HEK293 (cell line): ENCODE results near the gene KRIT1.

Experiments used
- GLIS1 ChIP-seq: fragments of 450-650 bp; formaldehyde crosslinking; IDR thresholded peaks from 2 replicates; pipeline ENCODE4 v1.5.1; 2016; ENCODE audit warnings: missing biosample characterization, missing genetic modification characterization
- HOXD13 ChIP-seq: sonication (generic); formaldehyde crosslinking; IDR thresholded peaks from 2 replicates; pipeline ENCODE4 v1.8.0; 2022; ENCODE audit warnings: missing genetic modification reagents, borderline replicate concordance
- KLF1 ChIP-seq: fragments of 450-650 bp; formaldehyde crosslinking; IDR thresholded peaks from 2 replicates; pipeline ENCODE4 v1.5.1; 2016; ENCODE audit warnings: missing biosample characterization, missing genetic modification characterization
- OSR2 ChIP-seq: fragments of 450-650 bp; formaldehyde crosslinking; IDR thresholded peaks from 2 replicates; pipeline ENCODE4 v1.5.1; 2016; ENCODE audit warnings: missing biosample characterization, missing genetic modification characterization
- PATZ1 ChIP-seq: fragments of 450-650 bp; formaldehyde crosslinking; IDR thresholded peaks from 2 replicates; pipeline ENCODE4 v1.5.1; 2016; ENCODE audit warnings: missing biosample characterization, missing genetic modification characterization
- SALL2 ChIP-seq: fragments of 450-650 bp; formaldehyde crosslinking; IDR thresholded peaks from 2 replicates; pipeline ENCODE4 v1.5.0; 2017; ENCODE audit warnings: missing biosample characterization, mild to moderate bottlenecking, missing genetic modification characterization, borderline replicate concordance
- YY1 ChIP-seq: fragments of 450-650 bp; formaldehyde crosslinking; IDR thresholded peaks from 2 replicates; pipeline ENCODE4 v1.5.1; 2018; ENCODE audit warnings: missing biosample characterization, missing genetic modification characterization
- ZBTB20 ChIP-seq: fragments of 450-650 bp; formaldehyde crosslinking; IDR thresholded peaks from 2 replicates; pipeline ENCODE4 v1.5.1; 2016; ENCODE audit warnings: missing biosample characterization, missing genetic modification characterization
- ZFP3 ChIP-seq: fragments of 450-650 bp; formaldehyde crosslinking; IDR thresholded peaks from 2 replicates; pipeline ENCODE4 v1.5.1; 2016; ENCODE audit warnings: low read depth, missing biosample characterization, missing genetic modification characterization
- ZNF121 ChIP-seq: fragments of 450-650 bp; formaldehyde crosslinking; IDR thresholded peaks from 2 replicates; pipeline ENCODE4 v1.5.1; 2016; ENCODE audit warnings: missing biosample characterization, missing genetic modification characterization
- ZNF132 ChIP-seq: fragments of 450-650 bp; formaldehyde crosslinking; IDR thresholded peaks from 2 replicates; pipeline ENCODE4 v1.5.1; 2017; ENCODE audit warnings: missing biosample characterization, missing genetic modification characterization, borderline replicate concordance
- ZNF175 ChIP-seq: fragments of 450-650 bp; formaldehyde crosslinking; IDR thresholded peaks from 2 replicates; pipeline ENCODE4 v1.5.1; 2016; ENCODE audit warnings: missing biosample characterization, missing genetic modification characterization
- ZNF184 ChIP-seq: fragments of 450-650 bp; IDR thresholded peaks from 2 replicates; pipeline ENCODE4 v1.5.1; 2018; ENCODE audit warnings: missing biosample characterization, mild to moderate bottlenecking, missing genetic modification characterization
- ZNF24 ChIP-seq: fragments of 450-650 bp; formaldehyde crosslinking; IDR thresholded peaks from 2 replicates; pipeline ENCODE4 v1.5.1; 2016; ENCODE audit warnings: missing biosample characterization, missing genetic modification characterization
- ZNF398 ChIP-seq: fragments of 450-650 bp; formaldehyde crosslinking; IDR thresholded peaks from 2 replicates; pipeline ENCODE4 v1.5.1; 2017; ENCODE audit warnings: missing biosample characterization, missing genetic modification characterization
- ZNF513 ChIP-seq: fragments of 450-650 bp; IDR thresholded peaks from 2 replicates; pipeline ENCODE4 v1.5.1; 2018; ENCODE audit warnings: missing biosample characterization, missing genetic modification characterization
- ZNF518A ChIP-seq: fragments of 450-650 bp; formaldehyde crosslinking; conservative IDR thresholded peaks from 2 replicates; pipeline ENCODE4 v1.5.1; 2016; ENCODE audit warnings: low read depth, missing biosample characterization, missing genetic modification characterization
- ZNF548 ChIP-seq: fragments of 450-650 bp; formaldehyde crosslinking; IDR thresholded peaks from 2 replicates; pipeline ENCODE4 v1.5.1; 2016; ENCODE audit warnings: missing biosample characterization, missing genetic modification characterization
- ZNF561 ChIP-seq: fragments of 450-650 bp; IDR thresholded peaks from 2 replicates; pipeline ENCODE4 v1.5.1; 2018; ENCODE audit warnings: missing biosample characterization, missing genetic modification characterization, borderline replicate concordance
- ZNF585B ChIP-seq: fragments of 450-650 bp; formaldehyde crosslinking; IDR thresholded peaks from 2 replicates; pipeline ENCODE4 v1.5.1; 2016; ENCODE audit warnings: missing biosample characterization, missing genetic modification characterization
- ZNF624 ChIP-seq: fragments of 450-650 bp; formaldehyde crosslinking; IDR thresholded peaks from 2 replicates; pipeline ENCODE4 v1.5.1; 2017; ENCODE audit warnings: missing biosample characterization, missing genetic modification characterization
- ZNF785 ChIP-seq: fragments of 450-650 bp; formaldehyde crosslinking; IDR thresholded peaks from 2 replicates; pipeline ENCODE4 v1.5.1; 2016; ENCODE audit warnings: missing biosample characterization, missing genetic modification characterization
- TF ChIP-seq, protein P1 (sequence below): fragments of 450-650 bp; formaldehyde crosslinking; IDR thresholded peaks from 2 replicates; pipeline ENCODE4 v1.5.1; 2016; ENCODE audit warnings: missing biosample characterization, missing genetic modification characterization
- TF ChIP-seq, protein P2 (sequence below): fragments of 450-650 bp; formaldehyde crosslinking; IDR thresholded peaks from 2 replicates; pipeline ENCODE4 v1.5.1; 2016; ENCODE audit warnings: missing biosample characterization, missing genetic modification characterization

The KRIT1 gene

GRCh38 chr7:92245487-92246359, at the start of gene KRIT1, which contains the start of gene ANKIB1 (continued):
- no peak for TF ChIP-seq ZNF175 (tag by site-specific recombination)
- TF ChIP-seq OSR2 (tag by site-specific recombination), result 0 out of 2 replicates have a peak, but pooled peaks have one; percentile 8
- TF ChIP-seq, protein P1, sequence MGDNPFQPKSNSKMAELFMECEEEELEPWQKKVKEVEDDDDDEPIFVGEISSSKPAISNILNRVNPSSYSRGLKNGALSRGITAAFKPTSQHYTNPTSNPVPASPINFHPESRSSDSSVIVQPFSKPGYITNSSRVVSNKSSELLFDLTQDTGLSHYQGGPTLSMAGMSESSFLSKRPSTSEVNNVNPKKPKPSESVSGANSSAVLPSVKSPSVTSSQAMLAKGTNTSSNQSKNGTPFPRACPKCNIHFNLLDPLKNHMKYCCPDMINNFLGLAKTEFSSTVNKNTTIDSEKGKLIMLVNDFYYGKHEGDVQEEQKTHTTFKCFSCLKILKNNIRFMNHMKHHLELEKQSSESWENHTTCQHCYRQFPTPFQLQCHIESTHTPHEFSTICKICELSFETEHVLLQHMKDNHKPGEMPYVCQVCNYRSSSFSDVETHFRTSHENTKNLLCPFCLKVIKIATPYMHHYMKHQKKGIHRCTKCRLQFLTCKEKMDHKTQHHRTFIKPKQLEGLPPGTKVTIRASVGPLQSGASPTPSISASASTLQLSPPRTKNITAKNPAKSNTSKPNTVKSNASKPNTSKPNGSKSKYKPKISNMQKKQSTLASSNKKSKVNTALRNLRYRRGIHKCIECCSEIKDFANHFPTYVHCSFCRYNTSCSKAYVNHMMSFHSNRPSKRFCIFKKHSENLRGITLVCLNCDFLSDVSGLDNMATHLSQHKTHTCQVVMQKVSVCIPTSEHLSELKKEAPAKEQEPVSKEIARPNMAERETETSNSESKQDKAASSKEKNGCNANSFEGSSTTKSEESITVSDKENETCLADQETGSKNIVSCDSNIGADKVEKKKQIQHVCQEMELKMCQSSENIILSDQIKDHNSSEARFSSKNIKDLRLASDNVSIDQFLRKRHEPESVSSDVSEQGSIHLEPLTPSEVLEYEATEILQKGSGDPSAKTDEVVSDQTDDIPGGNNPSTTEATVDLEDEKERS (tag by site-specific recombination), result 0 out of 2 replicates have a peak, but pooled peaks have one; percentile 19
- TF ChIP-seq ZNF184 (tag by site-specific recombination), result no peak
- TF ChIP-seq ZNF121 (tag by site-specific recombination), result no peak
- no peak for TF ChIP-seq ZNF513 (tag by site-specific recombination)
- TF ChIP-seq GLIS1 (tag by site-specific recombination), result no peak
- TF ChIP-seq ZNF785 (tag by site-specific recombination), result no peak
- TF ChIP-seq KLF1 (tag by site-specific recombination), result 0 out of 2 replicates have a peak, but pooled peaks have one; percentile 14
- no peak for TF ChIP-seq ZNF585B (tag by site-specific recombination)
- no peak for TF ChIP-seq SALL2 (tag by site-specific recombination)
- TF ChIP-seq ZNF24 (tag by site-specific recombination), result no peak
- TF ChIP-seq ZFP3 (tag by site-specific recombination), result no peak
- TF ChIP-seq, protein P2, sequence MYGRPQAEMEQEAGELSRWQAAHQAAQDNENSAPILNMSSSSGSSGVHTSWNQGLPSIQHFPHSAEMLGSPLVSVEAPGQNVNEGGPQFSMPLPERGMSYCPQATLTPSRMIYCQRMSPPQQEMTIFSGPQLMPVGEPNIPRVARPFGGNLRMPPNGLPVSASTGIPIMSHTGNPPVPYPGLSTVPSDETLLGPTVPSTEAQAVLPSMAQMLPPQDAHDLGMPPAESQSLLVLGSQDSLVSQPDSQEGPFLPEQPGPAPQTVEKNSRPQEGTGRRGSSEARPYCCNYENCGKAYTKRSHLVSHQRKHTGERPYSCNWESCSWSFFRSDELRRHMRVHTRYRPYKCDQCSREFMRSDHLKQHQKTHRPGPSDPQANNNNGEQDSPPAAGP, result peak; percentile 27; the same call in 1 of the 2 replicates
- TF ChIP-seq ZNF132, result no peak
- peak; percentile 65; the same call in 1 of the 2 replicates for TF ChIP-seq PATZ1 (tag by site-specific recombination)
- TF ChIP-seq ZNF398 (tag by site-specific recombination), result peak; percentile 75
- TF ChIP-seq ZNF548 (tag by site-specific recombination), result no peak
- TF ChIP-seq ZBTB20 (tag by site-specific recombination), result peak; percentile 63; the same call in 1 of the 2 replicates
- TF ChIP-seq ZNF624 (tag by site-specific recombination), result no peak
- no peak for TF ChIP-seq HOXD13 (CRISPR knock-in tag)
- no peak for TF ChIP-seq YY1 (tag by site-specific recombination)
- peak; percentile 65; the same call in 1 of the 2 replicates for TF ChIP-seq ZNF561 (tag by site-specific recombination)
- TF ChIP-seq ZNF518A (tag by site-specific recombination), result peak; percentile 98
